Measurements from ENCODE around the gene LIN9.

DNA sequence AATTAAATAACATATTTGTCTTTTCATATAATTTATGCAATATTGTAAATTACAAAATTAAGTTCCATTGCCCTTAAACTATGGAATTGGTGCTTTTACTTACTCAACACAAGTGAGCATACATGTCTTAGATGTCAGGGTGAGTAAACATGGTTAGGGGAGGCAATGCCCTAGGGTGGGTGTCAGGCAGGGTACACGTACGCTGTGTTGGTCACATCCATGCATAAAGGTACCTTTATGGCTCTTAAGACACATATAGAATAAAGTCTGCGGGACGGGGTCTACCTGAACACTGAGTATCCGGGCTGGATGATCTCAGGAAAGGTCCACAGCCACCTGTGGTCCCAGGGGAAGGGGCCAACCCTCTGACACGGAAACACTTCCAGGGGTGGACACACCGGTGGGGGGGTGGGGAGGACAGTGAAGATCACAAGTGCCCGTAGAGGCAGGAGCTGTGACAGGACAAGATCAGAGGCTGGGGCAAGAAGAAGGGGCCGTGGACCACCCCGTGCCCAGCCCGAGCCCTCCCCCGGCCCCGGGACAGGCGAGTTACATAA is 720 bp downstream of the LIN9 start:
- TF ChIP-seq, protein P1, sequence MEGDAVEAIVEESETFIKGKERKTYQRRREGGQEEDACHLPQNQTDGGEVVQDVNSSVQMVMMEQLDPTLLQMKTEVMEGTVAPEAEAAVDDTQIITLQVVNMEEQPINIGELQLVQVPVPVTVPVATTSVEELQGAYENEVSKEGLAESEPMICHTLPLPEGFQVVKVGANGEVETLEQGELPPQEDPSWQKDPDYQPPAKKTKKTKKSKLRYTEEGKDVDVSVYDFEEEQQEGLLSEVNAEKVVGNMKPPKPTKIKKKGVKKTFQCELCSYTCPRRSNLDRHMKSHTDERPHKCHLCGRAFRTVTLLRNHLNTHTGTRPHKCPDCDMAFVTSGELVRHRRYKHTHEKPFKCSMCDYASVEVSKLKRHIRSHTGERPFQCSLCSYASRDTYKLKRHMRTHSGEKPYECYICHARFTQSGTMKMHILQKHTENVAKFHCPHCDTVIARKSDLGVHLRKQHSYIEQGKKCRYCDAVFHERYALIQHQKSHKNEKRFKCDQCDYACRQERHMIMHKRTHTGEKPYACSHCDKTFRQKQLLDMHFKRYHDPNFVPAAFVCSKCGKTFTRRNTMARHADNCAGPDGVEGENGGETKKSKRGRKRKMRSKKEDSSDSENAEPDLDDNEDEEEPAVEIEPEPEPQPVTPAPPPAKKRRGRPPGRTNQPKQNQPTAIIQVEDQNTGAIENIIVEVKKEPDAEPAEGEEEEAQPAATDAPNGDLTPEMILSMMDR (conservative IDR thresholded peaks at IDR 0.05 in 1 of 2, IDR thresholded peaks at IDR 0.05 in 1 of 2; ENCODE audit: low read depth in 1 of 2, low read length in 2 of 2), result no peak
- TF ChIP-seq EZH2 (IDR thresholded peaks at IDR 0.05; ENCODE audit: low read length, missing control alignments), result no peak
